ENCODE measurements around the gene BCAS4.

DNA sequence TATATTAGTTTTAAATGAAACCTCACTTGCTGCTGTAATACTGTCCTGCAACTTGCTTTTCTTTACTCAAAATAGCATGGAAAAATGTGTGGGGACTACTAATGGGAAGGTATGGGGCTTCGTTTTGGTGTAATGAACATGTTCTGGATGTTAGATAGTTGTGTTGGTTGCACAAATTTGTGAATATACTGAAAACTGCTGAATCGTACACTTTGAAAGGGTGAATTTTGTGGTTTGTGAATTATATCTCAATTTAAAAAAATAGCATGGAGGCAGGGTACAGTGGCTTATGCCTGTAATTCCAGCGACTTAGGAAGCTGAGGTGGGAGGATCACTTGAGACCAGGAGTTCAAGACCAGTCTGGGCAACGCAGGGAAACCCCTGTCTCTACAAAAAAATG is 2.3 kb downstream of the BCAS4 start:
- TF ChIP-seq ZNF23 (tag by site-specific recombination; IDR thresholded peaks at IDR 0.05; ENCODE audit: borderline replicate concordance) (no peak), KLF9 (tag by site-specific recombination; IDR thresholded peaks at IDR 0.05; ENCODE audit: low read depth) (no peak), SCRT1 (tag by site-specific recombination; IDR thresholded peaks at IDR 0.05; ENCODE audit: borderline replicate concordance) (no peak), SP3 (tag by site-specific recombination; IDR thresholded peaks at IDR 0.05) (no peak)
